Kidney (tissue), 14 donors: ENCODE results near the gene SLC35F1. TPM values are rescaled to one million over a fixed set of nuclear protein-coding genes. Genes with fewer than 3 reads are reported as not detected.
"Not testable (repeated sequence)": the region's sequence is repeated elsewhere in the genome, so short reads cannot be mapped to it uniquely, and the experiment has no call there.

ENCODE experiments used
- DNase-seq, 5 donors: peaks; one replicate each; pipeline ENCODE4 v3.0.0-alpha.2; 2013 to 2020
- FAIRE-seq: peaks from 2 replicates; lab custom pipeline; 2012; peaks lifted over from hg19 to GRCh38; lab: Jason Lieb, UNC
- H3K27ac ChIP-seq, 2 donors: one replicate each; pipeline ENCODE4 v1.7.0; 2013; ENCODE audit warnings: low read depth in 2 of 2, low read length in 2 of 2, inconsistent platforms in 1 of 2
- H3K27me3 ChIP-seq: one replicate; pipeline ENCODE4 v1.7.1; 2013; ENCODE audit warnings: low read length, inconsistent platforms; ENCODE audit not compliant: control insufficient read depth, insufficient read depth
- H3K36me3 ChIP-seq, 3 donors: one replicate each; pipeline versions ENCODE4 v1.7.0 to v1.7.1; 2013; ENCODE audit warnings: low read length in 3 of 3, control low read depth in 1 of 3, inconsistent platforms in 1 of 3; ENCODE audit not compliant: insufficient read depth in 3 of 3, control insufficient read depth in 2 of 3
- H3K4me1 ChIP-seq, 3 donors: one replicate each; pipeline versions ENCODE4 v1.7.0 to v1.7.1; 2013; ENCODE audit warnings: low read length in 3 of 3, inconsistent platforms in 1 of 3, low read depth in 1 of 3; ENCODE audit not compliant: control insufficient read depth in 2 of 3, insufficient read depth in 2 of 3
- H3K4me3 ChIP-seq, 3 donors: one replicate each; pipeline versions ENCODE4 v1.7.0 to v1.8.1; 2013; ENCODE audit warnings: low read length in 3 of 3, control low read depth in 1 of 3, inconsistent platforms in 1 of 3
- H3K9ac ChIP-seq, 3 donors: one replicate each; pipeline versions ENCODE4 v1.7.0 to v1.7.1; 2013; ENCODE audit warnings: low read length in 3 of 3, control low read depth in 1 of 3, inconsistent platforms in 1 of 3
- H3K9me3 ChIP-seq, 3 donors: one replicate each; pipeline versions ENCODE4 v1.7.0 to v1.7.1; 2013; ENCODE audit warnings: low read length in 3 of 3, control low read depth in 1 of 3, inconsistent platforms in 1 of 3; ENCODE audit not compliant: control insufficient read depth in 2 of 3, insufficient read depth in 1 of 3
- intact Hi-C: fragments of 100-400 bp; cut with DNase I; formaldehyde crosslinking; loops from one replicate; pipeline ENCODE4 v1.11.1; 2022
- polyA plus RNA-seq: library from polyadenylated mRNA; stranded (reverse); fragments of 350-450 nt; fragmentation: Illumina TruSeq; extraction: RNeasy Lipid Tissue Mini Kit (QIAGEN cat#74804); gene quantifications from one replicate; pipeline ENCODE4 v1.2.3, GENCODE V29; 2014; ENCODE audit warnings: low read depth, low replicate concordance; ENCODE audit not compliant: insufficient read depth
- total RNA-seq: library from RNA; stranded (reverse); fragmentation: NEBNext Ultra II Directional; extraction: Animal tissue kit (Norgen Biotek cat#: 25700); gene quantifications from one replicate; pipeline ENCODE4 v1.2.1, GENCODE V29; 2021
- TF ChIP-seq, protein P1 (sequence below): IDR thresholded peaks from 3 replicates; pipeline ENCODE4 v1.5.1; 2012; ENCODE audit warnings: mild to moderate bottlenecking, moderate library complexity, borderline replicate concordance; ENCODE audit not compliant: insufficient read depth; ENCODE audit errors: extremely low read depth
- donor health status: control.
- donor health status: control.
- donor health status: control.
- donor health status: control.
- donor health status: control.
- donor health status: DM: yes; HTN: yes; CAD: no.
- donor health status: Normal renal cell carcinoma (clear cell type).

SLC35F1 gene
- total and polyA plus RNA-seq, 2 donors from 2014 or later = 0.28 to 0.63 TPM

DNA sequence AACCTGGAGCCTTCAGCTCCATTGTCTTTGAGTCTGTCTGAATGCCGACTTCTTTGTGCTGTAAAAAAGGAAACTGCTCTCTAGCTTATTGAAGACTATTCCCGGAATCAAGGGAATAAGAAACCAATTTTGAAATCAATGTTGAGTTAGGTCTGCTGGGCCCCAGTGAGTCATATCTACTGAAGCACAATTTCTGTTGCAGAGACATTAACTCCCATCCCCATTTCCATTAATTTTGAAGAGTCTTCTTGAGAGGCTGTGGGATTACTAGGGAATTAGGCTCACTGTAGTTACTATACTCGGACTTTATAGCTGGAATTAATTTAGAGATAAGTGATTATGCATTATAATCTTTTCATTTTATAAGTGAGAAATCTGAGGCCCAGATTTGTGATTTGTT, 116.7 kb downstream of the SLC35F1 start:
- TF ChIP-seq, protein P1, sequence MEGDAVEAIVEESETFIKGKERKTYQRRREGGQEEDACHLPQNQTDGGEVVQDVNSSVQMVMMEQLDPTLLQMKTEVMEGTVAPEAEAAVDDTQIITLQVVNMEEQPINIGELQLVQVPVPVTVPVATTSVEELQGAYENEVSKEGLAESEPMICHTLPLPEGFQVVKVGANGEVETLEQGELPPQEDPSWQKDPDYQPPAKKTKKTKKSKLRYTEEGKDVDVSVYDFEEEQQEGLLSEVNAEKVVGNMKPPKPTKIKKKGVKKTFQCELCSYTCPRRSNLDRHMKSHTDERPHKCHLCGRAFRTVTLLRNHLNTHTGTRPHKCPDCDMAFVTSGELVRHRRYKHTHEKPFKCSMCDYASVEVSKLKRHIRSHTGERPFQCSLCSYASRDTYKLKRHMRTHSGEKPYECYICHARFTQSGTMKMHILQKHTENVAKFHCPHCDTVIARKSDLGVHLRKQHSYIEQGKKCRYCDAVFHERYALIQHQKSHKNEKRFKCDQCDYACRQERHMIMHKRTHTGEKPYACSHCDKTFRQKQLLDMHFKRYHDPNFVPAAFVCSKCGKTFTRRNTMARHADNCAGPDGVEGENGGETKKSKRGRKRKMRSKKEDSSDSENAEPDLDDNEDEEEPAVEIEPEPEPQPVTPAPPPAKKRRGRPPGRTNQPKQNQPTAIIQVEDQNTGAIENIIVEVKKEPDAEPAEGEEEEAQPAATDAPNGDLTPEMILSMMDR = no peak
- FAIRE-seq (no peak), DNase-seq (no peak)
- Histone ChIP-seq H3K9ac (no peak overlapping the region), H3K9me3 (no peaks in the 10 kb centered on the region), H3K27ac (no peak overlapping the region), H3K4me1 (no peaks in the 10 kb centered on the region), H3K27me3 (no peaks in the 10 kb centered on the region), H3K4me3 (no peak overlapping the region), H3K36me3 (no peaks in the 10 kb centered on the region)
- intact Hi-C loops = no loop called here

DNA sequence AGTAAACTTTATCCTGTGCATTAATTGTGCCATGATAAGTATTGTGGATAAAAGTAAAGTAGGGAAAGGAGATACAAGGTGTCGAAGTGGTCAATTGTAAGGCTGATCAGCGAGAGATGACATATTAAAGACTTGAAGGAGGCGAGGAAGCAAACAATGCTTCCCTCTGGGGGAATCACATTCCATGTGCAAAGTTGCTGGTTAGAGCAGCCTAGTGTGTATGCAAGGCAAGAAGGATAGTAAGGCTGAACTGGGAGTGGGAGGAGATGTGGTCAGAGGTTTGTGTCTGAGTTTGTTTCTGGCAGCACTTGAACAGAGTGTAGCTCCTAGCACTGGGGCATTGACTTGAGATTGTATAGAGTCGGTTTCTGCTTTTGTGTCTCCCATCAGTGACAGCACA, 122.9 kb downstream of the SLC35F1 start:
- TF ChIP-seq, protein P1 = no peak
- no peaks in the 10 kb centered on the region for H3K27me3 ChIP-seq
- H3K4me1 ChIP-seq = no peaks in the 10 kb centered on the region
- H3K9ac ChIP-seq = no peak overlapping the region
- no peak overlapping the region for H3K27ac ChIP-seq
- intact Hi-C loops = no loop called here
- FAIRE-seq (no peak), DNase-seq (no peak)
- no peaks in the 10 kb centered on the region for H3K36me3 ChIP-seq
- no peak overlapping the region for H3K4me3 ChIP-seq
- peaks cover 0 to under 1% (median 0%) of the 10 kb centered on the region in 3 donors for H3K9me3 ChIP-seq

DNA sequence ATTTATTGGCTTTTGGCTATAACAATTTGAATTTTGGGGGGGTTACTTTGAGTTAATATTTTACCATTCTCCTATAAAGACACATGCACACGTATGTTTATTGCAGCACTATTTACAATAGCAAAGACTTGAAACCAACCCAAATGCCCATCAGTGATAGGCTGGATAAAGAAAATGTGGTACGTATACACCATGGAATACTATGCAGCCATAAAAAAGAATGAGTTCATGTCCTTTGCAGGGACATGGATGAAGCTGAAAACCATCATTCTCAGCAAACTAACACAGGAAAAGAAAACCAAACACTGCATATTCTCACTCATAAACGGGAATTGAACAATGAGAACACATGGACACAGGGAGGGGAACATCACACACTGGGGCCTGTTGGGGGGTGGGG, 130.4 kb downstream of the SLC35F1 start:
- H3K4me3 ChIP-seq, H3K9me3 ChIP-seq, H3K27ac ChIP-seq, intact Hi-C loops, H3K9ac ChIP-seq, FAIRE-seq, DNase-seq, H3K36me3 ChIP-seq, H3K27me3 ChIP-seq, H3K4me1 ChIP-seq: not testable (repeated sequence)

DNA sequence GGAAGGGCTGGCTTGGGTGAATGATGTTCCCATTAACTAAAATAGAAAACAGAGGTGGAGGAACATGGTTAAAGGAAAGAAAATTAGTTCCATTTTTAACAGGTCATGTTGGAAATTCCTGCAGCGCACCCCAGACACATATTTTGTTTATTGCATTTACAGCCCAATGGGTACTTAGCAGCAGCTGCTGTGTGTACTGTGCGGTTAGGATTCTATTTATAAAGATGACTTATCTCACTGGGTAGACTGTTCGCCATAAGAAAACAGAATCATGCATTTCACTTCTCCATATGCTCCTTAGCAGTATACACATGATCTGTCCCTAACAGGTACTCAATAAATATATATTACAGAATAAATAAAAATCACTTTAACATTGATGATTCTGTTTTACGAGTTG, 135.8 kb downstream of the SLC35F1 start:
- Histone ChIP-seq H3K36me3 (no peaks in the 10 kb centered on the region), H3K9me3 (no peaks in the 10 kb centered on the region), H3K27me3 (no peaks in the 10 kb centered on the region), H3K4me1 (no peaks in the 10 kb centered on the region), H3K4me3 (no peak overlapping the region), H3K9ac (no peak overlapping the region), H3K27ac (no peak overlapping the region)
- intact Hi-C loops = no loop called here
- DNase-seq (no peak), FAIRE-seq (no peak)
- TF ChIP-seq, protein P1 = no peak
